PC-3 (cell line): Measurements from ENCODE around the gene CORO6. TPM values are rescaled to one million over a fixed set of nuclear protein-coding genes. Genes with fewer than 3 reads are reported as not detected.

ENCODE experiments used
- ATAC-seq: fragments of 200-7000 bp; cut with Tn5 transposase; 2 replicates; pipeline ENCODE4 v1.9.1; 2020; ENCODE audit warnings: mild to moderate bottlenecking, moderate library complexity
- Bru-seq: library from RNA; stranded (reverse); fragments of 400-500 nt; gene quantifications from one replicate; lab custom pipeline; 2021; lab: Mats Ljungman, UMichigan
- BruChase-seq, 2 experiments: library from RNA; stranded (reverse); fragments of 400-500 nt; gene quantifications; one replicate each; lab custom pipeline; 2021; lab: Mats Ljungman, UMichigan
- BruUV-seq: library from RNA; stranded (reverse); fragments of 400-500 nt; replicated peaks from 2 replicates; lab custom pipeline; 2021; lab: Mats Ljungman, UMichigan
- CTCF ChIA-PET: fragments of 300-600 bp; sonication (Branson Sonifier 250); formaldehyde crosslinking; loops from one replicate; lab custom pipeline; 2022; ENCODE audit warnings: antibody characterized with exemption; lab: Charles Lee
- POLR2A ChIA-PET: fragments of 300-600 bp; sonication (Branson Sonifier 250); formaldehyde crosslinking; loops from one replicate; lab custom pipeline; 2022; ENCODE audit warnings: antibody characterized with exemption; ENCODE audit not compliant: unreplicated experiment; lab: Charles Lee
- DNase-seq: peaks from one replicate; pipeline ENCODE4 v3.0.0-alpha.2; 2015
- H2AFZ ChIP-seq: fragments of 300-600 bp; sonication (generic); 2 replicates; pipeline ENCODE4 v1.6.0; 2016; ENCODE audit warnings: antibody characterized with exemption, low read length
- H3F3A ChIP-seq: fragments of 300-600 bp; sonication (generic); one replicate; pipeline ENCODE4 v1.6.0; 2017; ENCODE audit warnings: antibody characterized with exemption, low read length, control low read depth, mild to moderate bottlenecking; ENCODE audit not compliant: unreplicated experiment
- H3K27ac ChIP-seq: fragments of 300-600 bp; sonication (generic); 2 replicates; pipeline ENCODE4 v1.5.1; 2016; ENCODE audit warnings: mild to moderate bottlenecking, low read length
- H3K27me3 ChIP-seq: fragments of 300-600 bp; sonication (generic); 2 replicates; pipeline ENCODE4 v1.6.1; 2016; ENCODE audit warnings: low read length, mixed read lengths
- H3K36me3 ChIP-seq: fragments of 300-600 bp; sonication (generic); 2 replicates; pipeline ENCODE4 v1.6.1; 2016; ENCODE audit warnings: low read depth, mixed run types, low read length, mixed read lengths
- H3K4me1 ChIP-seq: fragments of 300-600 bp; sonication (generic); 2 replicates; pipeline ENCODE4 v1.5.1; 2016; ENCODE audit warnings: low read length; ENCODE audit not compliant: insufficient read depth
- H3K4me2 ChIP-seq: fragments of 300-600 bp; sonication (generic); 2 replicates; pipeline ENCODE4 v1.6.0; 2016; ENCODE audit warnings: low read length
- H3K4me3 ChIP-seq: fragments of 300-600 bp; sonication (generic); 2 replicates; pipeline ENCODE4 v1.5.1; 2016; ENCODE audit warnings: mild to moderate bottlenecking, low read length, mixed read lengths
- H3K79me2 ChIP-seq: fragments of 300-600 bp; sonication (generic); 2 replicates; pipeline ENCODE4 v1.6.1; 2017; ENCODE audit warnings: low read length, mixed read lengths
- H3K9ac ChIP-seq: fragments of 300-600 bp; sonication (generic); 2 replicates; pipeline ENCODE4 v1.6.0; 2016; ENCODE audit warnings: mild to moderate bottlenecking, low read length
- H3K9me2 ChIP-seq: fragments of 300-600 bp; sonication (generic); replicated peaks from 2 replicates; pipeline ENCODE4 v1.6.1; 2016; ENCODE audit warnings: mixed run types, low read length, mixed read lengths
- H3K9me3 ChIP-seq: fragments of 300-600 bp; sonication (generic); 2 replicates; pipeline ENCODE4 v1.6.1; 2016; ENCODE audit warnings: low read length, mixed read lengths
- H4K20me1 ChIP-seq: fragments of 300-600 bp; sonication (generic); 2 replicates; pipeline ENCODE4 v1.6.1; 2016; ENCODE audit warnings: low read length, mixed read lengths
- CTCF ChIP-seq: fragments of 300-600 bp; sonication (generic); conservative IDR thresholded peaks from 2 replicates; pipeline ENCODE4 v1.5.1; 2017; ENCODE audit warnings: antibody characterized with exemption, low read depth, mild to moderate bottlenecking, low read length
- EZH2 ChIP-seq: fragments of 300-600 bp; sonication (generic); IDR thresholded peaks from one replicate; pipeline ENCODE4 v1.6.1; 2017; ENCODE audit warnings: antibody characterized with exemption, mild to moderate bottlenecking, low read length; ENCODE audit not compliant: unreplicated experiment
- EZH2phosphoT487 ChIP-seq: fragments of 300-600 bp; sonication (generic); IDR thresholded peaks from 2 replicates; pipeline ENCODE4 v1.6.1; 2018; ENCODE audit warnings: mild to moderate bottlenecking, antibody characterized with exemption, low read length, borderline replicate concordance
- intact Hi-C: fragments of 100-400 bp; cut with micrococcal nuclease; formaldehyde crosslinking; loops from 2 replicates; pipeline ENCODE4 v1.9.0; 2023
- long read RNA-seq: library from polyadenylated mRNA; unstranded; transcript quantifications from one replicate; pipeline ENCODE4 v2.0.0, GENCODE V29; 2021; ENCODE audit not compliant: unreplicated experiment
- total RNA-seq: library from RNA; depleted of rRNA; stranded (reverse); fragments of >200 nt; gene quantifications from 2 replicates; pipeline ENCODE4 v1.2.3, GENCODE V29; 2014; rRNA removed

The CORO6 gene
- total RNA-seq (0.44 and 0.58 TPM in 2 replicates), Bru-seq, nascent RNA (percentile 28 among the genes with signal in this experiment), BruChase-seq, experiment 1, labeled RNA remaining after a 6-hour chase (percentile 23 among the genes with signal in this experiment), BruChase-seq, experiment 2, labeled RNA remaining after a 2-hour chase (percentile 27 among the genes with signal in this experiment)
- long read RNA-seq, partial matches to known transcripts = 1 of 5 reads
- long read RNA-seq, other reads (novel, unspliced or antisense) = 4 of 5 reads

- BruUV-seq = no TSS peak
- peak within 1 kb of the TSS; percentile 69 for H3K4me3 ChIP-seq
- intact Hi-C loops = no loop called here
- peak within 1 kb of the TSS; percentile 90 for H3K4me2 ChIP-seq
- H3K27me3 ChIP-seq = no peaks in the 10 kb centered on the region
- H3K27ac ChIP-seq = no peak within 1 kb of the TSS
- H3K4me1 ChIP-seq = peaks cover 22% of the 10 kb centered on the region
- ChIA-PET CTCF (no interaction called here), POLR2A (no interaction called here)
- H2AFZ ChIP-seq = peak within 1 kb of the TSS; percentile 84
- no peaks in the 10 kb centered on the region for H4K20me1 ChIP-seq
- no peak for TF ChIP-seq CTCF
- TF ChIP-seq EZH2 = no peak
- TF ChIP-seq EZH2phosphoT487 = no peak
- H3K79me2 ChIP-seq = no peaks in the 10 kb centered on the region
- H3K9me3 ChIP-seq = no peaks in the 10 kb centered on the region
- ATAC-seq (peak; percentile 30), DNase-seq (no peak)
- H3K9me2 ChIP-seq = no peaks in the 10 kb centered on the region
- no peaks in the 10 kb centered on the region for H3F3A ChIP-seq
- no peak within 1 kb of the TSS for H3K9ac ChIP-seq
- no peaks in the 10 kb centered on the region for H3K36me3 ChIP-seq
These were observed at the start of gene CORO6 for GRCh38 chr17:29622337-29623282. CORO6 (minus strand) TSS chr17:29622912; CDS start chr17:29621421, 1,491 bp downstream.

DNA sequence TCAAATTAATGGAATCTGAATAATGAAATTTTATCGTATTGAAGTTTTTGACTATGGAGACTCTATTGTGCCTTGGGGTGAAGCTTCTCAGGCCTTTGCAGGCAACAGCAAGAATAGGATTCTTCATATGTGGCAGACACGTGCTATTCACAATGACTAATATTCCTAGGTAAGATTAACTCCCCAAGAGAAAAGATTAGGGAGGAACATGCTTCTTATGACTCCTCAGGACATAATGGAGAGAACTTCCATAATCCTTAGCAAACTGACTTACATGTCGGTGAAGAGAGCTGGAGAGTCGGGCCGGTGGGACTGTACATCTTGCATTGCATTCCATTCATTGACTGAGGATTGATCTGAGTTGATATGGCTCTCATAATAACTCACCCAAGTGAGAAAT is 48.9 kb upstream of the CORO6 start:
- Histone ChIP-seq H3K27me3 (no peaks in the 10 kb centered on the region), H2AFZ (no peak overlapping the region), H3K4me3 (no peak overlapping the region), H3K9me2 (no peaks in the 10 kb centered on the region), H3K4me2 (no peak overlapping the region), H3K9me3 (no peaks in the 10 kb centered on the region), H3K4me1 (no peaks in the 10 kb centered on the region), H4K20me1 (no peaks in the 10 kb centered on the region), H3K36me3 (no peaks in the 10 kb centered on the region; the same call in 1 of the 2 replicates), H3K9ac (no peak overlapping the region), H3F3A (no peaks in the 10 kb centered on the region), H3K27ac (no peak overlapping the region), H3K79me2 (no peaks in the 10 kb centered on the region)
- BruUV-seq = no TSS peak
- CTCF ChIA-PET = no interaction called here
- ATAC-seq (no peak), DNase-seq (no peak)
- intact Hi-C loops = no loop called here
- TF ChIP-seq EZH2 = no peak
- no peak for TF ChIP-seq CTCF
- no peak for TF ChIP-seq EZH2phosphoT487
- POLR2A ChIA-PET = interaction anchor here (0.5 kb wide), 1 partner anchor 18 kb away, joined by 6 read pairs; no protein-coding TSS in a partner anchor
